CD4-positive, alpha-beta T cell treated with Interleukin-6 at 100 ng/mL for 8 hours (primary cell): Measurements from ENCODE around the gene RFFL.
"Not testable (repeated sequence)": the region's sequence is repeated elsewhere in the genome, so short reads cannot be mapped to it uniquely, and the experiment has no call there.

Experiments used
- DNase-seq: peaks from one replicate; pipeline ENCODE4 v3.0.0-alpha.2; 2020; ENCODE audit warnings: mixed read lengths, low spot score

Gene RFFL

DNA sequence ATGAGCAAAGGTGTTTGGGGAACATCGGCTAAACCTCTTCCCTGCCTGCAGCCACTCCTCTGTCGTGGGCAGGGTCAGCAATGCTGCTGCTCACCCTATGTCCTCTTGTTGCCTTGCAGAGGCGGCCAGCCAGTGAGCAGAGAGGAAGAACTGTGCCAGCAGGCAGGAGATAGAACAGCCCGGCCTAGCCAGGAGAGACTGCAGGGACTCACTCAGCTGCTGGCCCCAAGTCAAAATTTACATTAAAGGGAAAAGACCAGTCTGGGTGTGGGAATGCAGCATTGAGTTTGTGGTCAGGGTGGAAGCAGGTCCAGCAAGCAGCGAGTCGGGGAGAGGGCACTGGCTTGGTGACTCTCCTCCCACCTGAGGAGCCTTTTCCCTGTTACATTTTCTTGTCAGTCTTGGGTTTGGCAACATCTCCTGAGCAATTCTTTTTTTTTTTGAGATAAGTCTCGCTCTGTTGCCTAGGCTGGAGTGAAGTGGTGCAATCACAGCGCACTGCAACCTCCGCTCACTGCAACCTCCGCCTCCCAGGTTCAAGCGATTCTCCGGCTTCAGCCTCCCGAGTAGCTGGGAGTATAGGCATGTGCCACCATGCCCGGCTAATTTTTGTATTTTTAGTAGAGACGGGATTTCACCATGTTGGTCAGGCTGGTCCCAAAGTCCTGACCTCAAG is 60.5 kb downstream of the RFFL start:
- DNase-seq, result no peak

DNA sequence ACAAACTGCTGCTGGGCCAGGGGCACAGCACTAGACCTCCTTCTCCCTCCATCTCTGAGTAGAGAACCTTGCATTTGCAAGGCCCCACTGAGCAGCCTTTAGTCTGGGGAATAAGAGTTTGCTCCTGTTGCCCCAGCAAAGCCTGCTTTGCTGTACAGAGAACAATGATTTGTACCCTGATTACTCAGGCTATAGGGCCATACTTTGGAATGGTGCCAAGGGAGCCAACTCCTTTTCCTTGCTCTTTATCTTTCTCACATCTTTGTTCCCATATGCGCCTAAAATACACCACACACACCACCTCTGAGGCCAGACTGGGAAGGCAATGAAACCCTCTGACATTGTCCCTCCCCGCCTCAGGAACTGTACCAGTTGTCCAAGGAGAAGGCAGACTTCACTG is 62.0 kb downstream of the RFFL start:
- no peak for DNase-seq

DNA sequence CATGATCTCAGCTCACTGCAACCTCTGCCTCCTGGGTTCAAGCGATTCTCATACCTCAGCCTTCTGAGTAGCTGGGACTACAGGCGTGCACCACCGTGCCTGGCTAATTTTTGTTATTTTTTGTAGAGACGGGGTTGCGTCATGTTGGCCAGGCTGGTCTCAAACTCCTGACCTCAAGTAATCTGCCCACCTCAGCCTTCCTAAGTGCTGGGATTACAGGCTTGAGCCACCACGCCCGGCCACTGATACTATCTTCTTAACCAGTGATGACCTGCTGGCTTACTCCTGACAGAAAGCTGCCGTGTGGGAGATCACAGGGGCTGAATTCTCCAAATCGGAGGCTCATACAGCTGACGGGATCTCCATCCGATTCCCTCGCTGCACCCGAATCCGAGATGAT is 62.5 kb downstream of the RFFL start:
- DNase-seq, result not testable (repeated sequence)

DNA sequence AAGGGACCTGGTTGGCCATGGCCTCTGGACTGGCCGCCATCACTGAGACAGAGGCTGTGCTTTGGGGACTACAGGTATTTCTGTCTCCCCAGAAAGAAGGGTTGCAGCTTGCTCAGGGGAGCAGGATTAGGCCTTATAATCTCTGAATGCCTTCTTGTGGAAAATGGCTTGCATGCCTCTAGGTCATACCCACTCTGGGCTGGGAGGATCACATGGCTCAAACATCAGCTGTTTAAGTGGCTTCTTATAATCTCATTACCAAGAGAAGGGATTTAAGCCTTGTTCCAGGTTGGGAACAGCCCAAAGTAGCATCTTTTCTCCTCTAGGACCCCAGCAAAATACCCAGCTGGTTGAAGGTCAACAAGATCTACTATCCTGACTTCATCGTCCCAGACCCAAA is 64.1 kb downstream of the RFFL start:
- no peak for DNase-seq

DNA sequence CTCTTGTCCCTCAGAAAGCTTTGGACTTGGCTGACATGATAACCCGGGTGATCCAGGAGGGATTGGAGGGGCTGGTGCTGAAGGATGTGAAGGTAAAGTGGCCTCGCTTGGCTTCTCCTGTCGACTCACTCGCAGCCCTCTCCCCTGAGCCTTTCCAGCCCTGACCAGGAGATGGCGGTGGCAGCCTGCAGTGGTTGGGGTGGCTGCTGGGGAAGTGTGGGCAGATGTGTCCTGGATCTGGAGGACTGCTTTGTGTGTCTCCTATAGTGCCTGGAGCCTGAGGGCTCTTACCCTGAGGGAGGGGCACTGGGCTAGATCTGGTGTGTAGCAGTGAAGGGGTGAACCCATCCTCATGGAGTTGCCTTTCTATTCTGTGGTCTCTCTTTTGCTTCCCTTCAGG is 65.3 kb downstream of the RFFL start:
- DNase-seq, result peak; percentile 78

DNA sequence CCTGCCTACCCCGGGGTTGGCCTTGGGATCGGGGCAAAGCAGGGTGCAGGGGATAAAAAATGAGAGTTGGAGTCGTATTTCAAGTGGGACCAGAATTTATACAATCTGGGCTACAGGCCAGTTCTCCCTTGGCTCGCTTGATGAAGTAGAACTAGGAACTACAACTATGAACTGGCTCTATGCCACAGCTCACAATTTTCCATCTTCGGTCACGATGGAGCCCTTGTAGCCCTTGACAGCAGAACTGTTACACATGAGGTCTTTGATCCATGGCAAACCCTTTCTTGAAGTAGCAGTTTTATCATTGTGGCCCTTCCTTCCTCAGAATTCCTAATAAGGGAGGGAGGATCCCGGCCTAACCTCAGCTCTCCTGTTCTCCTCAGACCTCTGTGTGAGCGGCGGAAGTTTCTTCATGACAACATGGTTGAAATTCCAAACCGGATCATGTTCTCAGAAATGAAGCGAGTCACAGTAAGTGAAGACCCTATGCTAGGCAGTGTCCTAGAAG is 66.1 kb downstream of the RFFL start:
- DNase-seq, result no peak

DNA sequence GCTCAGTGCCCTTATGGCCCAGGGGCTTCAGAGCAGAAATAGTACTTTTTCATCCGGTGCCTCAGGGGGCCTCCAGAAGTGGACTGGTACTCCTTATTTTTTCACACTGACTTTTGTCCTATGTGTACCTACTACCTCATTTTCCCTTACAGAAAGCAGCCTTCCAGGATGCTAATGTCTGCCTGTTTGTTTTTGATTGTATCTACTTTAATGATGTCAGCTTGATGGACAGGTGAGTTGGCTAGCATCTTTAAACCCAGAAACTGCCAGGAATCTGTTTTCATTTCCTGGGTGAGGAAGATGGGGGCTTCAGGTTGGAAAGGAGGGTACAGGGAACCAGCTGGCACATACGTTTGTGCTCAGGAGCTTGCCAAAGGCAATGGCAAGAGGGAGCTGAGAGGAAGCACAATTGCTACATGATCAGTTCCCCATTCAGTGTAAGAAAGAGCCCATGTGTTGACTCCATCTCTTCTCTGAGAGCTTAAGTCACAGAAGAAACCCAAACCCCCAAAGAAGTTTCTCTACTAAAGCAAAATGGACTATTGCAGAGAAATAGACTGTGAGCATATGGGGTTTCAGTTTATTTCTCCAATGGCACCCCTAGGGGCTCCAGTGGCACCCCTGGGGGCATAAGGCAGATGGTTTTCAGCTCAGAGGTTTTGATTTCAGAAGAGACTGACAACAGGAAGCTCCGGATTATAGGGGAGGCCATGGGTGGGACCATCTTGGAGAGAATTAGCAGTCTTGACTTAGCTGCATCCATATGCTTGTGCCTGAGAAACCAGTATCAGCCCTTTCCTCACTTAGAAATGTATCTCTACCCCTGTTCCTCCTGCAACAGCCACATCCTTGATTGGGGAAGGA is 66.9 kb downstream of the RFFL start:
- DNase-seq, result no peak

DNA sequence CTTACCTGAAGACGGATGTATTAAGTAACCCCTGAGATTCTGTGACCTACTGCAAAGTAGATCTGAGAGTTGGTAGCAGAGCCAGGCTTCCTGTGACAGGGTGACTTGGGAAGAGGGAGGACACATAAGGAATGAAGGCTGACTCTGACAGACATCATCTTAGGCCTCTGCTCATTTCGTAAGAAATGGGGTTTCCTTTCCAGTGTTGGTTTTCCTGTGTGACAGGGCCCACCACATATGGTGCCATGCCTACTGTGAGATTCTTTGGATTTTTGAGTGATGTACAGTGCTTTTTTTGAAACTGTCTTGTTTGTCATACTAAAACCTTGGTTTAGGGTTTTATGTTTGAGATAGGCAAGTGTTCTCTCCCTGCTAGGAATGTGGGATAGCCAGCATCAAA is 70.5 kb downstream of the RFFL start:
- no peak for DNase-seq

DNA sequence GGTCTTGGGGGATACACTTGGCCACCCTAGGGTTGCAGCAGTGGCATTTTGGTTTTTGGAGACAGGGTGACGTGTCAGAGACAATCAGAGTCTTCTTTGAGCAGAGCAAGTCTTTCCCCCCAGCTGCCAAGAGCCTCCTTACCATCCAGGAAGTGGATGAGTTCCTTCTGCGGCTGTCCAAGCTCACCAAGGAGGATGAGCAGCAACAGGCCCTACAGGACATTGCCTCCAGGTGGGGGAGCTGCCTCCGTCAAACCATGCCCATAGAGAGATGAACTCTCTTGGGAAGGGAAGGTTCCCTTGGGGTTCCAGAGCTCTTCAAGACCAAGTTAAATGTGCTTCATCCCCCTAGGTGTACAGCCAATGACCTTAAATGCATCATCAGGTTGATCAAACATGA is 71.9 kb downstream of the RFFL start:
- no peak for DNase-seq

DNA sequence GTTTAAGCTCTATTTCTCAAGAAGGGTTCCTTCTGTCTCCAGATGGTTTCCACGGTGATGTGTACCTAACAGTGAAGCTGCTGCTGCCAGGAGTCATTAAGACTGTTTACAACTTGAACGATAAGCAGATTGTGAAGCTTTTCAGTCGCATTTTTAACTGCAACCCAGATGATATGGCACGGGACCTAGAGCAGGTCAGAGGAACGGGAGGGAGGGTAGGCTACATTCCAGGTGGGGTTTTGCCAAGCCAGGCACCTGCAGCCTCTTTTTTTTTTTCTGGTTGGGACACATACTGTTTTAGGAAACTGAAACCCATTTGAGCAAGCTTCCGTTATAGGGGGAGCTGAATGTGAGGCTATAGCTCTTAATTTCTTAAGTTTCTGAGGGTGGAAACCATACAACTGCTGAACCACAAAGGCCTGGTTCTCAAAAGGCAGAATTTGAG is 72.6 kb downstream of the RFFL start:
- no peak for DNase-seq

DNA sequence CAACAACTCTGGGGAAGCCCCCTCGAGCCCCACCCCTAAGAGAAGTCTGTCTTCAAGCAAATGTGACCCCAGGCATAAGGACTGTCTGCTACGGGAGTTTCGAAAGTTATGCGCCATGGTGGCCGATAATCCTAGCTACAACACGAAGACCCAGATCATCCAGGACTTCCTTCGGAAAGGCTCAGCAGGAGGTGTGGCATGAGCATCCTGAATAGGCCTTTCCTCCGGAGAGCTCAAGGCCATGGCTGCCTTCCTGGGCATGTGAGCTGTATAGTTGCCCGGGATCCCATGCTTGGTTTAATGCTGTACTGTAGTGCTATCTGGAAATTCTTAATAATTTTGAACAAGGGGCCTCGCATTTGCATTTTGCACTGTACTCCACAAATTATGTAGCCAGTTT is 74.0 kb downstream of the RFFL start:
- no peak for DNase-seq

DNA sequence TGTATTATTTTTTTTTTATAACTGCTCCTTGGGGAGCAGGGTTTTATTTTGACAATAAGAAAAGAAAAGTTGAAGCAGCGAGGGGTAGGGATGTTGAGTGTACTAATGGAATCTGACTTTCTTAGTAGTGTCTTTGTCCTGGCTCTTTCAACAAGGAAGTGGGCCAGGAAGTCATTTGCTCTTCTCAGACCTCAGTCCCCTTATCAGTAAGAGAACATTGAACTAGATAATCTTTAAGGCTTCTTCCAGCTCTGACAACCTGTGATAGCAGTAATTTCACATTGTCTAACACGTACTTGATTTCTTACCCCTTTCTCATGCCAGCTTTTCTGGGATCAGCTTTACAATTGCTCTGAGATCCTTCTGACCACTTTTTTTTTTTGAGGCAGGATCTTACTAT is 74.9 kb downstream of the RFFL start:
- DNase-seq, result no peak

DNA sequence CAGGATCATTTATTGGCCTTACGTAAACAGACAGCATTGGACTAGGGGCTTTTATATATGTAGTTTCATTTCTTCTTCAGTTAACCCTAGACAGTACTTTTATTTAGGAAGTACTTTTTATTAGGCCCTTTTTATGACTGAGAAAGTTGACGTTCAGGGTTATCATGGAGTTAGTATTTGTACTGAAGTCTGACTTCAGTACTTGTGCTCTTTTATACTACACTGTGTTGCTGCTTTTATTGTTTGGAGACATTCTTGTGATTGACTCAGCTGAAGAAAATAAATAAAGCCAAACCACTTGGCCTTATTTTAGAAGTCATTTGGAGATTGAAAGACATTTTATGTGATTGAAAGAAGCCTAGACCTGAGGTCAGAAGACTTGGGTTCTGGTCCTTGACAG is 76.3 kb downstream of the RFFL start:
- no peak for DNase-seq

DNA sequence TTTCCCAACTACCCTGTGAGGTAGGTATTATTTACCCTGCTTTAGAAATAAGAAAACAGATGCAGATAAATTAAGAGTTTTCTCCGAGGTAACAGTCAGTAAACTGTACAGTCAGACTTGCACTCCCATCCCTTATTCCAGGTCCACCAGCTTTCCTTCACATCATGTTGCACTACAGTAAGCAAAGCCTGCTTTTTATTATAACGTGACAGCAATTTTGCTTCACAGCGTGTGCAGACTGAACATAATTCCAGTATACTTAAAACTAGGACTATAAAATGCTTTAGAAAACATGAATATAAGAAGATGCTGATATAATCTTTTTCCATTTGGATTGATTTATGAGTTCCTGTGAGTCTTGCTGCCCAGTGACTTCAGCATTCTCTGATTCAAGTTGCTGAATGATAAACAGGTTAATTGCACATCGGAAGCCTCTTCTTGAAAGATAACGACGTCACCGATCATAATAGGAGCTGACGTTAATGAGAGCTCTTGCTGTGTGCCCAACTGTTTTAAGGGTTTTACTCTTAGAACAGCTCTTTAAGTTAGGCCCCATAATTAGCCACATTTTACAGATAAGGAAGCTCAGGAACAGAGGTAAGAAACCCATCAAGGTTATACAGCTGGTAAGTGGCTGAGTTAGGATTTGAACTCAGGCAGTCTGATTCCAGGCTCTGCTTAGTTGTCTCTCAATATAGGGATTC is 81.8 kb downstream of the RFFL start:
- no peak for DNase-seq

DNA sequence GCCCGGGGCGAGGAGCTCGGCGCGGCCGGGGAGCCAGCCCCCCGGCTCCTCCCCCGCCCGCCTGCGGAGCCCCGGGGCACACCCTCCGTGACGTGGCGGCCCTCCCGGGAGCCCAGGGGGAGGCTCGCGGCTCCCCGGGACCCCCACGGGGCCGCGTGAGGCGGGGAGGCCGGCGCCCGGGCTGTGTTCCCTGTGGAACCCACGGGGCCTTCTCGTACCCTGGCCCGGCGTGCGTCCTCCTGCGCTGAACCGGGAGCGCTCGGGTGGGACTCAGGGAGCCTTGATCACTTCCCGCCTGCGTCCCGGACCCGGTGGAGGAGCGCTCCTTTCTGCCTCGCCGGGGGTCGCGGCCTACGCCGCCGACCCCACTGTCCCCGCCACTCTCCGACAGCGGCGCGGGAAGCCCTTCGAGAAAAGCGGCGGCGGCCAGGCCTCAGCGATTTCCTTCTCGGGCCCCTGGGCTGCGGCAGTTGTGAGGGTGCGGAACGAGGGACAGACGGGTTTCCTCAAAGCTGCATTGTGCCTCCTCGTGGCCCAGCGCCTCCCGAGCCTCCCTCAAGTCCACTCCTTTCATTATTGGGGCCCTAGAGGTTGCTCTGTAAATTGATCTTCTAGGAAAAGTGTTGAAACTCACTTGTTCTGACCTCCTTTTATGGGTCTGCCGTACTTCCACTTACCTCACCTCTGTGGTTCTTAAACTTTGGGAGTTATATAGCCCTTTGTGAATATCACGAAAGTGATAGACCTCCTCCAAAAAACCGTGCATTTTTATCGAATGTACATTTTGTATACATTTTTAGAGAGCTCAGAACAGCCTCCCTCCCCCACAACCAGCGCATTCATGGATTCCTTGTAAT is 82.6 kb downstream of the RFFL start:
- DNase-seq, result peak; percentile 70

DNA sequence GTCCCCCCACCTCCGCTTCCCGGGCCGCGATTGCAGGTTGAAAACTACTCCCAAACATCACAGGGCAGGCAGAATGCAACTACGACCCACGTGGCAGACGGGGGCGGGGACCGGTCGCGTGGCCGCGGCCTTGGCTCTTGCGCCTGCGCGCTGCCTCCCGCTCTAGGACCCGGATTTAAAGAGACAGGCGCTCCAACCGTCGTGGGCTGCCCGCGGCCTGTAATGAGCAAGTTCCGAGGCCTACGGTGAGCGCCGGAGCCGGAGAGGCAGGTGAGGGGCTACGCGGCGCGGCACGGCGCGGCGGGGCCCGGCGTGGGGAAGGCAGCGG is 83.2 kb downstream of the RFFL start, which contains the start of gene LIG3:
LIG3 (plus strand) TSS at position 160 of the 328 bp plus-strand sequence. CDS start 2,494 bp downstream, outside the sequence.
- DNase-seq, result peak; percentile 92

DNA sequence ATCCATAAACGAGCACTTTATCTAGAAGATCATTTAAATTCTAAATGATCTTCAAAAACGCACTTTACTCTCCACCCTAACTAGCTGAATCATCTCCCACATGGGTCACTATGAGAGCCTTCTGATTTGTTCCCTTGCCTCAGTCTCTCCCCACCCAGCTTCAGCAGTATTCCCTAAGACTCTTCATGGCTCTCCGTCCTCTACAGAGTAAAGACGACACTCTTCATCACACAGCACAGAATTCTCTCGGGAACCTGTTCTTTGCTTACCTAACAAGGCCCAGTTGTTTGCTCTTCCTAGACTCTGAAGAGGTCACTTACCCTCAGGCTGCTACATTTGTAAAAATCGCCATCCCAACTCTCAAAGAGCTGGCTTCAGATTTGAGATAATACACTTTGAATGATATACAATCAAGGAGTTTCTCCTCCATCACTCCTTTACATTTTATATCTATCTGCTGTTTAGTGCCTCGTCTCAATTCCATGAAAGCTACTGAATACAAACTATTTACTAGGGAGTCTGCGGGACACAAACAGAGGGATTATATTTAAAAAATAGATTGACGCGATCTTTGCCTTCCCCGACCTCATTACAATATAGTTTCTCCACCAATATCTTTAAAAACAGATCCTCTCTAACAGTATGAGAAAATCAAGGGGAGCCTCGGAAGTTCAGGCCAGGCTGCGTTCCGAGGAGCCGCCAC is 83.7 kb downstream of the RFFL start:
- DNase-seq, result no peak

DNA sequence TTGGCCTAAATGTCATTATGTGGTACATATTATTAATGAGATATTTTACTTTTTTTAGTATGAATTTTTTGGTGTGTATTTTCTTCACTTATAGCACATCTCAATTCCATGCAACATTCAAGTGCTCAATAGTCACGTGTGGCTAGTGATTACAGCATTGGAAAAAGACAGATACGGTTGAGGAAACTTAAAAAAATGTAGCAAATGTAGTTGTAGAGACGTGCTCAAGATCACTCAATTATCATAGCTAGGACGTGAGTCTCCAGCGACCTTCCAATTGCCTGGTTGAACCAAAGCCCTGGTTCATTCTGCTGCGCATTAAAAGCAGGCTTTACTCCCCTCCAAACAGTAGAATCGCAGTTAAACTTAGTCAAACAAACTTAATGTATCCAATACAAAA is 84.4 kb downstream of the RFFL start:
- no peak for DNase-seq

DNA sequence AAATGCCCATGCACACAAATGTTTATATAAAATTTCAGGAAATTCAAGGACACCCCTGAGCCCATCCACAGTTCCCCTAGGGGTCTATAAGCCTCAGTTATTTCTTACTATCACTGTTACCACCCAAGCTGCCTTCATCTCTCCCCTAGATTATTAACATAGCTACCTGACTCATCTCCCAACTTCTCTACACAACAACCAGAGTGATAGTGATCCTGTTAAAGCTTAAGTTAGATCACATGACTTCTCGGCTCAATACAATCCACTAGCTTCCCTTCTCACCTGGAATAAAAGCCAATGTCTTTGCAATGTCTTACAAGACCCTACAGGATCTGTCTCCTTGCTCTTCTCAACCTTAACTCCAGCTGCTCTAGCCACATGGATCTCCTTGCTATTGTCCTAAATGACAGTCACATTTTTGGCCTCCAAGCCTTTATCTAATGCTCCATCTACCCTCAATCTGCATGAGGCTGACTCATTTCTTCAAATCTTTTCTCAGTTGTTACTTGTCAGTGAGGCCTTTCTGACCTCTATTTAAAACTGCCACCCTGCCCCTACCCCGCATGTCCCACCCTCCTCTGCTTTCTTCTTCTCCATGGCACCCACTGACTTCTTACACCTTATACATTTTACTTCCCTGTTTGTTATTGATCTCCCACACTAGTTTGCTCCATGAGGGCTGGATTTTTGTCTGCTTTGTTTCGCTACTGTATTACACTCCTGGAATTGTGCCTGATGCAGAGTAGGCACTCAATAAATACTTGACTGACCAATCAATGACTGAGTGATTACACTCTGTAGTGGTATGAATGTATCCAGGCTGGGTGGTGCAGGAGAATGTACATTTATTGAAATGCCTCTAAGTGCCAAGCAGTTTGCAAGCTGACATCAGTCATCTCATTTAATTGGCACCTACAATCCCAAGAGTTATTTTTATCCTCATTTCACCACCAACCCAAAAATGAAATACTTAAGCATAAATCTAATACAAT is 88.4 kb downstream of the RFFL start:
- no peak for DNase-seq

DNA sequence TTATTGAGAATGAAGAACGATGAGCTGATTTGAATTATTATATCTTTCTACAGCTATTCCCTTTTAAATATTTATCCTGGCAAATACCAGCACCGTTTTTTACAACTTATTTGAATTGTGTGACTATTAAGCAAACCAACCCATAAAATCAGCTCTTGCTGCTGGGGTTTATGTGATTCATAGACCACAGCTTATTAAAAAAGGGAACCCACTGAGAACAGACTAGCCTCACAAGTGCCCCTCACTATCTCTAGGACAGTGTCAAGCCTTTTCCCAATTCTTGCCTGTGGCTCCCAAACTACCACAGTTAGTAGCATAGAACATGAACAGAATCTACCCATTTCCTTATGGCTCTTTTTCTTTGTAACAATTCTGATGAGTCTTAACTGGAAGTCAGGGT is 89.3 kb downstream of the RFFL start:
- DNase-seq, result no peak
